ENCODE measurements around the gene C17orf113. TPM values are rescaled to one million over a fixed set of nuclear protein-coding genes. Genes with fewer than 3 reads are reported as not detected.

Gene C17orf113
- total and polyA plus RNA-seq, 2 of the 4 experiments (the other 2 are of a cell fraction), result under 0.01 to 0.03 TPM

- Histone ChIP-seq H4K20me1 (ENCODE audit: insufficient read depth, low read length) (no peaks in the 10 kb centered on the region), H3K4me2 (ENCODE audit: low read depth, low read length) (no peak overlapping the region), H2BK20ac (ENCODE audit: low read depth, low read length) (no peak overlapping the region), H3K79me1 (ENCODE audit: low read depth in 1 of 2, low read length in 2 of 2) (no peaks in the 10 kb centered on the region), H3K9ac (ENCODE audit: low read depth, low read length) (no peak overlapping the region), H3K14ac (replicated peaks; ENCODE audit: low read depth, low read length) (no peak overlapping the region), H3K36me3 (ENCODE audit: control insufficient read depth, insufficient read depth, low read length) (no peaks in the 10 kb centered on the region), H3K4ac (ENCODE audit: low read depth, low read length) (no peak overlapping the region), H4K5ac (ENCODE audit: low read depth, low read length) (no peak overlapping the region), H4K91ac (ENCODE audit: insufficient read depth, low read depth, low read length) (no peak overlapping the region), H3K23ac (ENCODE audit: low read depth, low read length) (no peak overlapping the region), H2AFZ (replicated peaks; ENCODE audit: low read length, poor library complexity) (no peak overlapping the region), H3K27me3 (ENCODE audit: control insufficient read depth, insufficient read depth, low read length) (peaks cover 53% of the 10 kb centered on the region), H2BK120ac (ENCODE audit: low read depth, low read length) (no peak overlapping the region), H2BK5ac (ENCODE audit: low read depth, low read length, poor library complexity, severe bottlenecking) (no peak overlapping the region), H3K4me3 (ENCODE audit: insufficient read depth, low read depth, low read length) (no peak overlapping the region), H3K27ac (ENCODE audit: insufficient read depth, low read length) (no peak overlapping the region), H3K9me1 (ENCODE audit: insufficient read depth, low read length) (no peaks in the 10 kb centered on the region), H3K4me1 (ENCODE audit: control insufficient read depth, insufficient read depth, low read length) (no peaks in the 10 kb centered on the region), H4K8ac (ENCODE audit: low read depth in 2 of 2, low read length in 2 of 2) (no peak overlapping the region), H2AK9ac (replicated peaks; ENCODE audit: low read depth, low read length, poor library complexity) (no peak overlapping the region), H3K18ac (ENCODE audit: low read depth, low read length) (no peak overlapping the region), H3K56ac (ENCODE audit: extremely low read depth, insufficient read depth, low read length) (no peak overlapping the region), H2AK5ac (ENCODE audit: low read depth, low read length) (no peak overlapping the region), H3K9me3 (ENCODE audit: control insufficient read depth, insufficient read depth, low read length) (no peaks in the 10 kb centered on the region), H2BK15ac (ENCODE audit: low read depth, low read length) (no peak overlapping the region)
- no peak for ATAC-seq (ENCODE audit: low read depth)
- ChIA-PET CTCF (no interaction called here), POLR2A (ENCODE audit: unreplicated experiment) (no interaction called here)
- dilution Hi-C loops (cut with HindIII; ENCODE audit: low sequenced_read_pairs, unreplicated experiment), result no loop called here
- BruUV-seq (replicated peaks), result no TSS peak
- in situ Hi-C loops (cut with MboI; ENCODE audit: low sequenced_read_pairs), result no loop called here
- WGBS, 2 experiments (ENCODE audit: extremely low coverage in 2 of 2, insufficient read length in 1 of 2), result no CpG with 5 or more reads among the region's 8 CpGs
- intact Hi-C loops (cut with micrococcal nuclease), result no loop called here
- DNase-seq, result no peak
- TF ChIP-seq ELK1 (IDR thresholded peaks at IDR 0.05; ENCODE audit: borderline replicate concordance, low read depth, low read length) (no peak), MAZ (IDR thresholded peaks at IDR 0.05; ENCODE audit: borderline replicate concordance, low read depth, low read length) (no peak), CEBPB (IDR thresholded peaks at IDR 0.05; ENCODE audit: low read depth, low read length) (no peak), POLR2A (IDR thresholded peaks at IDR 0.05; ENCODE audit: low read depth, low read length) (no peak)
These were observed 28.1 kb upstream of the C17orf113 start for GRCh38 chr17:42078396-42079043.

Data from IMR-90 (cell line).